22Rv1 (cell line): Measurements from ENCODE around the gene ATP6V0D1.

Experiments
- H3K27ac ChIP-seq: fragments of 450-650 bp; 2 replicates; pipeline ENCODE4 v1.5.1; 2017
- CTCF ChIP-seq: fragments of 450-650 bp; IDR thresholded peaks from 2 replicates; pipeline ENCODE4 v1.5.1; 2017; ENCODE audit warnings: mild to moderate bottlenecking
- ZFX ChIP-seq: fragments of 450-650 bp; IDR thresholded peaks from 2 replicates; pipeline ENCODE4 v1.6.1; 2017; ENCODE audit warnings: antibody characterized with exemption, borderline replicate concordance

ATP6V0D1 gene

GRCh38 chr16:67424261-67424615 is 56.7 kb downstream of the ATP6V0D1 start:
- TF ChIP-seq CTCF, result no peak
- no peak for TF ChIP-seq ZFX
- H3K27ac ChIP-seq, result no peak overlapping the region

GRCh38 chr16:67423611-67424260 is 57.2 kb downstream of the ATP6V0D1 start:
- no peak for TF ChIP-seq CTCF
- TF ChIP-seq ZFX, result no peak
- H3K27ac ChIP-seq, result no peak overlapping the region

GRCh38 chr16:67423015-67423414 is 57.9 kb downstream of the ATP6V0D1 start:
- TF ChIP-seq CTCF, result no peak
- no peak for TF ChIP-seq ZFX
- no peak overlapping the region for H3K27ac ChIP-seq

GRCh38 chr16:67421030-67421429 is 59.9 kb downstream of the ATP6V0D1 start:
- no peak overlapping the region for H3K27ac ChIP-seq
- no peak for TF ChIP-seq CTCF
- TF ChIP-seq ZFX, result no peak

GRCh38 chr16:67419931-67420330 is 61.0 kb downstream of the ATP6V0D1 start:
- H3K27ac ChIP-seq, result no peak overlapping the region
- TF ChIP-seq ZFX (no peak), CTCF (no peak)

GRCh38 chr16:67419502-67419901 is 61.5 kb downstream of the ATP6V0D1 start:
- H3K27ac ChIP-seq, result no peak overlapping the region
- no peak for TF ChIP-seq CTCF
- no peak for TF ChIP-seq ZFX

- no peak overlapping the region for H3K27ac ChIP-seq
- no peak for TF ChIP-seq CTCF
- no peak for TF ChIP-seq ZFX
Measured at GRCh38 chr16:67417333-67418061, 63.5 kb downstream of the ATP6V0D1 start.
